PC-3 (cell line): Measurements from ENCODE around the gene ANKMY2. TPM values are rescaled to one million over a fixed set of nuclear protein-coding genes. Genes with fewer than 3 reads are reported as not detected.

Experiments used
- ATAC-seq: fragments of 200-7000 bp; cut with Tn5 transposase; 2 replicates; pipeline ENCODE4 v1.9.1; 2020; ENCODE audit warnings: mild to moderate bottlenecking, moderate library complexity
- BruUV-seq: library from RNA; stranded (reverse); fragments of 400-500 nt; replicated peaks from 2 replicates; lab custom pipeline; 2021; lab: Mats Ljungman, UMichigan
- CTCF ChIA-PET: fragments of 300-600 bp; sonication (Branson Sonifier 250); formaldehyde crosslinking; loops from one replicate; lab custom pipeline; 2022; ENCODE audit warnings: antibody characterized with exemption; lab: Charles Lee
- POLR2A ChIA-PET: fragments of 300-600 bp; sonication (Branson Sonifier 250); formaldehyde crosslinking; loops from one replicate; lab custom pipeline; 2022; ENCODE audit warnings: antibody characterized with exemption; ENCODE audit not compliant: unreplicated experiment; lab: Charles Lee
- DNase-seq: peaks from one replicate; pipeline ENCODE4 v3.0.0-alpha.2; 2015
- H2AFZ ChIP-seq: fragments of 300-600 bp; sonication (generic); 2 replicates; pipeline ENCODE4 v1.6.0; 2016; ENCODE audit warnings: antibody characterized with exemption, low read length
- H3F3A ChIP-seq: fragments of 300-600 bp; sonication (generic); one replicate; pipeline ENCODE4 v1.6.0; 2017; ENCODE audit warnings: antibody characterized with exemption, low read length, control low read depth, mild to moderate bottlenecking; ENCODE audit not compliant: unreplicated experiment
- H3K27ac ChIP-seq: fragments of 300-600 bp; sonication (generic); 2 replicates; pipeline ENCODE4 v1.5.1; 2016; ENCODE audit warnings: mild to moderate bottlenecking, low read length
- H3K27me3 ChIP-seq: fragments of 300-600 bp; sonication (generic); 2 replicates; pipeline ENCODE4 v1.6.1; 2016; ENCODE audit warnings: low read length, mixed read lengths
- H3K36me3 ChIP-seq: fragments of 300-600 bp; sonication (generic); 2 replicates; pipeline ENCODE4 v1.6.1; 2016; ENCODE audit warnings: low read depth, mixed run types, low read length, mixed read lengths
- H3K4me1 ChIP-seq: fragments of 300-600 bp; sonication (generic); 2 replicates; pipeline ENCODE4 v1.5.1; 2016; ENCODE audit warnings: low read length; ENCODE audit not compliant: insufficient read depth
- H3K4me2 ChIP-seq: fragments of 300-600 bp; sonication (generic); 2 replicates; pipeline ENCODE4 v1.6.0; 2016; ENCODE audit warnings: low read length
- H3K4me3 ChIP-seq: fragments of 300-600 bp; sonication (generic); 2 replicates; pipeline ENCODE4 v1.5.1; 2016; ENCODE audit warnings: mild to moderate bottlenecking, low read length, mixed read lengths
- H3K79me2 ChIP-seq: fragments of 300-600 bp; sonication (generic); 2 replicates; pipeline ENCODE4 v1.6.1; 2017; ENCODE audit warnings: low read length, mixed read lengths
- H3K9ac ChIP-seq: fragments of 300-600 bp; sonication (generic); 2 replicates; pipeline ENCODE4 v1.6.0; 2016; ENCODE audit warnings: mild to moderate bottlenecking, low read length
- H3K9me2 ChIP-seq: fragments of 300-600 bp; sonication (generic); replicated peaks from 2 replicates; pipeline ENCODE4 v1.6.1; 2016; ENCODE audit warnings: mixed run types, low read length, mixed read lengths
- H3K9me3 ChIP-seq: fragments of 300-600 bp; sonication (generic); 2 replicates; pipeline ENCODE4 v1.6.1; 2016; ENCODE audit warnings: low read length, mixed read lengths
- H4K20me1 ChIP-seq: fragments of 300-600 bp; sonication (generic); 2 replicates; pipeline ENCODE4 v1.6.1; 2016; ENCODE audit warnings: low read length, mixed read lengths
- EZH2 ChIP-seq: fragments of 300-600 bp; sonication (generic); IDR thresholded peaks from one replicate; pipeline ENCODE4 v1.6.1; 2017; ENCODE audit warnings: antibody characterized with exemption, mild to moderate bottlenecking, low read length; ENCODE audit not compliant: unreplicated experiment
- EZH2phosphoT487 ChIP-seq: fragments of 300-600 bp; sonication (generic); IDR thresholded peaks from 2 replicates; pipeline ENCODE4 v1.6.1; 2018; ENCODE audit warnings: mild to moderate bottlenecking, antibody characterized with exemption, low read length, borderline replicate concordance
- intact Hi-C: fragments of 100-400 bp; cut with micrococcal nuclease; formaldehyde crosslinking; loops from 2 replicates; pipeline ENCODE4 v1.9.0; 2023
- total RNA-seq: library from RNA; depleted of rRNA; stranded (reverse); fragments of >200 nt; gene quantifications from 2 replicates; pipeline ENCODE4 v1.2.3, GENCODE V29; 2014
- TF ChIP-seq, protein P1 (sequence below): fragments of 300-600 bp; sonication (generic); conservative IDR thresholded peaks from 2 replicates; pipeline ENCODE4 v1.5.1; 2017; ENCODE audit warnings: antibody characterized with exemption, low read depth, mild to moderate bottlenecking, low read length

The ANKMY2 gene
- total RNA-seq, 1 experiment from 2014 or later = 8.5 TPM

DNA sequence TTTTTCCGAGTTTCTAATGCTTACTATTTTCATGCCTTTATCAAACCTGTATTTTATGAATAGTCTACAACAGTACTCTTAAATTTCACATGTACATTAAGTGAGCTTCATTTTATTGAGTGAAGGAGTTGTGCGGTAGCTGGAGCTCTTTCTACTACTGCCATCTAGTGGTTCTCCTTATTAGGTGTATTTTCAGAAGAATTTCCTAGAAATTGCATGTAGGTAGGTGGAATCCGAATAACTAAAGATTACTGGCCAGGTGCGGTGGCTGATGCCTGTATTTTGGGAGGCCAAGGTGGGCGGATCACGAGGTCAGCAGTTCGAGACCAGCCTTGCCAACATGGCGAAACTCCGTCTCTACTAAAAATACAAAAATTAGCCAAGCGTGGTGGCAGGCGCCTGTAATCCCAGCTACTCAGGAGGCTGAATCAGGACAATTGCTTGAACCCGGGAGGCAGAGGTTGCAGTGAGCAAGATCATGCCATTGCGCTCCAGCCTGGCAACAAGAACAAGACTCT lies 80.6 kb downstream of the ANKMY2 start:
- Histone ChIP-seq H3K4me2 (no peak overlapping the region), H3K27me3 (no peaks in the 10 kb centered on the region), H3K79me2 (no peaks in the 10 kb centered on the region), H4K20me1 (no peaks in the 10 kb centered on the region), H3K9ac (no peak overlapping the region), H2AFZ (no peak overlapping the region), H3K9me3 (no peaks in the 10 kb centered on the region), H3K4me3 (no peak overlapping the region), H3K9me2 (no peaks in the 10 kb centered on the region), H3F3A (no peaks in the 10 kb centered on the region), H3K36me3 (no peaks in the 10 kb centered on the region), H3K27ac (no peak overlapping the region), H3K4me1 (no peaks in the 10 kb centered on the region)
- ATAC-seq = peak; percentile 81
- intact Hi-C loops = loop anchor here (1.0 to 10.0 kb wide), 5 partner anchors 70 to 487 kb away; no protein-coding TSS in a partner anchor
- CTCF ChIA-PET = interaction anchor here (0.6 to 1.3 kb wide), 16 partner anchors 10 to 475 kb away, joined by 3 to 21 read pairs (median 4); no protein-coding TSS in a partner anchor
- POLR2A ChIA-PET = interaction anchor here (0.6 kb wide), 4 partner anchors 26 to 467 kb away, joined by 3 to 38 read pairs (median 4); no protein-coding TSS in a partner anchor
- no TSS peak for BruUV-seq
- no peak for TF ChIP-seq EZH2
- TF ChIP-seq, protein P1, sequence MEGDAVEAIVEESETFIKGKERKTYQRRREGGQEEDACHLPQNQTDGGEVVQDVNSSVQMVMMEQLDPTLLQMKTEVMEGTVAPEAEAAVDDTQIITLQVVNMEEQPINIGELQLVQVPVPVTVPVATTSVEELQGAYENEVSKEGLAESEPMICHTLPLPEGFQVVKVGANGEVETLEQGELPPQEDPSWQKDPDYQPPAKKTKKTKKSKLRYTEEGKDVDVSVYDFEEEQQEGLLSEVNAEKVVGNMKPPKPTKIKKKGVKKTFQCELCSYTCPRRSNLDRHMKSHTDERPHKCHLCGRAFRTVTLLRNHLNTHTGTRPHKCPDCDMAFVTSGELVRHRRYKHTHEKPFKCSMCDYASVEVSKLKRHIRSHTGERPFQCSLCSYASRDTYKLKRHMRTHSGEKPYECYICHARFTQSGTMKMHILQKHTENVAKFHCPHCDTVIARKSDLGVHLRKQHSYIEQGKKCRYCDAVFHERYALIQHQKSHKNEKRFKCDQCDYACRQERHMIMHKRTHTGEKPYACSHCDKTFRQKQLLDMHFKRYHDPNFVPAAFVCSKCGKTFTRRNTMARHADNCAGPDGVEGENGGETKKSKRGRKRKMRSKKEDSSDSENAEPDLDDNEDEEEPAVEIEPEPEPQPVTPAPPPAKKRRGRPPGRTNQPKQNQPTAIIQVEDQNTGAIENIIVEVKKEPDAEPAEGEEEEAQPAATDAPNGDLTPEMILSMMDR = peak; percentile 86
- no peak for TF ChIP-seq EZH2phosphoT487
- peak; percentile 82 for DNase-seq

DNA sequence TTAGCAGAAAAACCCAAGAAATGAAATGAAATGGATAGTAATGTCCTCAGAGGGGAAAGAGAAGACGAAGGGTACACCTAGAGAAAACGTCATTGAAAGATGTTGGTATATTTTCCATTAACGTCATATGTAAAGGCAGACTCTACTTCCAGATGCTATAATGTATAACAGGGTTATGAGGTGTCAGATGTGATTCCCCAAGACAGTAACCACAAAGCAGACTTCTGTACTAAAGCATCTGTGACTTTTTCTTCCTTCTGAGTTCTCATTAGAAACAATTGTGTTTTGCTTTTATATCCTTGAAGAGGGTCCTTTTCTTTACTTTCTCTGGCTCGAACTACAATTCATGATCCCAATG lies 81.6 kb downstream of the ANKMY2 start:
- Histone ChIP-seq H3K4me2 (no peak overlapping the region), H2AFZ (no peak overlapping the region), H3K4me3 (no peak overlapping the region), H4K20me1 (no peaks in the 10 kb centered on the region), H3K9ac (no peak overlapping the region), H3K27ac (no peak overlapping the region), H3K79me2 (no peaks in the 10 kb centered on the region), H3K4me1 (no peaks in the 10 kb centered on the region), H3F3A (no peaks in the 10 kb centered on the region), H3K9me3 (no peaks in the 10 kb centered on the region), H3K27me3 (no peaks in the 10 kb centered on the region), H3K36me3 (no peaks in the 10 kb centered on the region), H3K9me2 (no peaks in the 10 kb centered on the region)
- BruUV-seq = no TSS peak
- TF ChIP-seq EZH2phosphoT487 (no peak), EZH2 (no peak)
- TF ChIP-seq, protein P1 = no peak
- DNase-seq = no peak
- ATAC-seq = no peak
- POLR2A ChIA-PET = interaction anchor here (0.6 kb wide), 1 partner anchor 98 kb away, joined by 3 read pairs; no protein-coding TSS in a partner anchor
- intact Hi-C loops = loop anchor here (2.0 to 10.0 kb wide), 2 partner anchors 69 to 209 kb away; no protein-coding TSS in a partner anchor
- CTCF ChIA-PET = interaction anchor here (0.6 to 1.2 kb wide), 3 partner anchors 131 to 486 kb away, joined by 3 to 21 read pairs (median 5); no protein-coding TSS in a partner anchor
